Activated effector memory CD4-positive, alpha-beta T cell treated with Interleukin-2 at 50 U/mL for 16 hours (primary cell): ENCODE data around the gene CCDC110.
"Not testable (repeated sequence)": the region's sequence is repeated elsewhere in the genome, so short reads cannot be mapped to it uniquely, and the experiment has no call there.

Experiments
- DNase-seq: peaks from one replicate; pipeline ENCODE4 v3.0.0-alpha.2; 2020

CCDC110 gene

GRCh38 chr4:185471235-185472102, at the start of gene CCDC110:
TSS of gene CCDC110 (minus strand) at chr4:185471733. CDS start at chr4:185471683, 50 bp downstream.
- DNase-seq, result peak; percentile 79

DNA sequence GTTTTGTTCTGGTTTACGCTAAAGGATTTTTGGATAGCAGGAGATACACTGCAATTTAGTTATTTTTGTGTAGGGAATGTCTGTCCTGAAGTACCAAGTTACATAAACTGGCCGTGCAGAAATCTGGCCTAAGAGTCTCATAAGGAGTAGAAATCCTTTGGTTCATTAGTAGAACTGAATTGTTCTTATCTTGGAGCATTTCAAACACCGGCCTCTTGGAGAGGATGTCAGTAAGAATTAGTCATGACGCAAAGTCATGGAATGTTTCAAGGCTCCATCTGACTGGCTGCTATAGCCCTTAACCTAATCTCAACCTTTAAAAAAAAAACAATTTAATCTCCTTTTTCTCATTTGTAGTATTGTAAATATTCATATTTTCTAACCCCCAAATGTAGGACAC, 48.6 kb upstream of the CCDC110 start:
- DNase-seq, result no peak

DNA sequence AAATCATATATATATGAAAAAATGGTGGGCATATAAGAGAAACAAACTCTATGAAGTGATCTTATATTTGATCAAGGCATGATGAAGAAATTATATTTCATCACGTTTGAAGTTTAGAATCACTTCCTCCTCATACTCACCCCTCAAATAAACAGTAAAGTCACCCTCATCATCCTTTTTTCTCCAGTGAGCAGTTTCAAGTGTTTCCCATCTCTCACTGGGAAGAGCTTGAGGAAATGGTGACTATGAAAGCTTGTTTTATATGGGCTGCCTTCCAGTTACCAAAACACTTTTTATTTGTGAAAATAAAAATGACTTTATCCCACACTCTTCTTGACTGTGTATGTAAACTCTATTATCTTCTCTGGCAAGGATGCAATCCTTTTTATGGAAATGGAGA, 47.0 kb upstream of the CCDC110 start:
- DNase-seq, result no peak

DNA sequence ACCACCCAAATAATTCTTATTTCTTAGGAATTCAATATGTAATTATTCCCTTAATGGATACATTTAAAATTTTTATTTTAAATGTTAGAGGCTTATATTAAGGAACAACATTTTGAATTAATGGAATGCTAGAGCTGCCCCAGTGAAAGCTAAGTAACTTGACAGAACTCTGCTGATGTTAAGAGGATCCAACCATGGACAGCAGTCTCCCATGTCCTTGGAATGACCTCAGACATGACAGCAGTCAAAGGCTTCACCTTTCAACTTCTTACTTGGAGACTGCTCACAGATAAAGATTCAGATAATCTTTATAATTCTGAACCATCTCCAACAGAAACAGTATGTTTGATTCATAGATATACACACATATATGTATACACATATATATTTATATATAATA, 46.5 kb upstream of the CCDC110 start:
- DNase-seq, result no peak

DNA sequence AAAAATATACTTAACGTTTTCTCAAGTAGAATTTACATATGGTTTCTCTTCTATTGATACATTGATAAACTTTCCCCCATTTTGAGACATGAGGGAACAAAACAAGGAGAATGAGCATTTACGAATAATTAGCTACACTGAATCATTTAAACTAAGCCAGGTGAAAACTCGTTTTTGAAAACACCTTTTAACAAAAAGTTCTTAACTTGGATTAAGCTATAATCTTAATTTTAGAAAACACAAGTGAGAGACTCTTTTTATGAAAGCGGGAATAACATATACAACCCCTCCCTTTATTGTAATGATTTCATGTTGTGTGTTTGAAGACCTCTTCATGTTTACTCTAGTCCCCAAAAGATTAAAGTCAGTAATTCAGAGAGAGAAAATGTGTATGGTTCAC, 43.7 kb upstream of the CCDC110 start:
- no peak for DNase-seq

GRCh38 chr4:185514182-185514697, 42.7 kb upstream of the CCDC110 start:
- DNase-seq, result no peak

DNA sequence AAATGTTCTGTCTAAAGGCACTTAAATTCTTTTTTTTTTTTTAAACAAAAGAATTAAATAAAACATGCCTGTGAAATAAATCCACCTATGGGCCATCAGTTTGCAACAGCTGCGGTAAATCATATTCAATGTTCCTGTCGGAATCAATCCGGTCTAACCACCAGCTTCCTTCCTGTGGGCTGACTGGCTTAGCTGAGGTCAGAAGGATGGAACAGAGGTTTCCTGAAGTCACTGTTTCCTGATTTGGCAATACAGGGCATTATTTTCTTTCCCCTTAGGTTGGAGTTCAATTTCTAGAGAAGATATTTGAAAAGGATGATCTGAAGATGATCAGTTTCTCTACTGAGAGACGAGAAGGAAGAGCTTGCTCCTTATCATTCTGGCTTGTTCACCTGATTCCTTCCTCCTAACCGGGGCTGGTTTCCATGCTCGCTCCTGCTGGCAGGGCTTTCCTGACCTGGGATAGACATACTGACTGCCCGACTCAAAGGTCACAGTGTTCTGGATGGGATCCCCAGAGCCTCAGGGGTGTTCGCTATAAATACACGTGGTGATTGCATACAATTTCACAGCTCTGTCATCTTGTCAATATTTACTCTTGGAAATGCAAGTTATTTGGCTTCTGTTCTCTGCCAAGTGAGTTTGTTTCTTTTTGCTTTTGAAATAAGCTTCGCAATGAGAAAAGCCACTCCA, 42.1 kb upstream of the CCDC110 start:
- no peak for DNase-seq

GRCh38 chr4:185512516-185512915, 41.0 kb upstream of the CCDC110 start:
- DNase-seq, result no peak

GRCh38 chr4:185511243-185511642, 39.7 kb upstream of the CCDC110 start:
- not testable (repeated sequence) for DNase-seq

GRCh38 chr4:185510806-185511205, 39.3 kb upstream of the CCDC110 start:
- no peak for DNase-seq

DNA sequence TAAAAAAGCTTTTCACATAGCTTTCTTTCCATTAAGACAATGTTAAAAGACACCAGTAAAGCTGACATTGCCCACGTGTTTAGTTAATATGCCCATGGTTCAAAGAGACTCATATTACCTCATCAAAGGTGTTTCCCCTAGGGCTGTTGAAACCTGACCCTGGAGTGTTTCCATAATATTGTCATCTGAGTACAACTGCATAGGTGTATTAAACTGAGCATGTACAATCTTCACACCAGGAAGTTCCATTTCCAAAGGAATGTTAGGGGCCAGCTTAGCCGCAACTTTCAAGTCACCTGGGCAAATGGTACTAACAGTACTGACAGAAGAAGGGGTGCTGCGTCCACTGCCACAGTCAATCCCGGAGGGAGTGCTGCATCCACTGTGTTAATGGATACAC, 36.6 kb upstream of the CCDC110 start:
- DNase-seq, result no peak

GRCh38 chr4:185506422-185506821, 34.9 kb upstream of the CCDC110 start:
- DNase-seq, result no peak

- DNase-seq, result no peak
Measured at GRCh38 chr4:185504098-185505047, 32.8 kb upstream of the CCDC110 start.

DNA sequence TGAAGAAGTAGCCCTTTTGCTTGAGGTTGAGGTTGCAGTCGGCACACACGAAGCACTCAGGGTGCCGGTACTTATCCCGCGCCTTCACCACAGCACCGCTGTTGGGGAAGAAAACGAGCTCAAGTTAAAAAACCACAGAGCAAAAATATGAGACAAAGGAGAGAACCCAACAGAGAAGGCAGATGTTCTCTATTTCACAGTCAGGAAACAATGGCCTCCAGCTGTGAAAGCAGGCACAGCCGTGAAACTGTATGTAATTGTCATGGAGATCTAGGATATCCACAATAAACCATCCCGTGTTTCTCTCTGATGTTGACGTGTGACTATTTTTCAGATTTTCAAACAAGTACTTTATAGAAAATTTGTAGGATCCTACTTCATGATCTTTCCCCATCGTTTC, 30.9 kb upstream of the CCDC110 start:
- DNase-seq, result no peak

DNA sequence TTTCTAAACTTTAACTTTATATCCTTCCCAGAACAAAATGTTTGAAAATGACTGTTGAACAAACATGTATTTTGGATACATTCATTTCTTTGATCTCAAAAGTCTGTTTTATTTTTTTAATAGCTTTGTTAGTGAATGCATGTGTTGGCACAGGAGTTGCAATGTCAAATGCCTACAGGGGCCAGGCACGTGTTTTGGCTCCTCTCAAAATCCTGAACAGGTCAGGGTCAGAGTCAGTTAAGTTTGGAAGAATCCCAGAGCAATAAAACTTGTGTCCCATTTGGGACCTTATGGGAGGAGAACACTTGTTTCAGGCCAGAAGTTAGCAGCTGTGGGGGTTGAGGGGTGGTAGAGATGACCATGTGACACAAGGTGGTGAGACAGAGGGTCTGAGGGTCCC, 29.0 kb upstream of the CCDC110 start:
- DNase-seq, result no peak

- DNase-seq, result no peak
Measured at GRCh38 chr4:185500035-185500434, 28.5 kb upstream of the CCDC110 start.

DNA sequence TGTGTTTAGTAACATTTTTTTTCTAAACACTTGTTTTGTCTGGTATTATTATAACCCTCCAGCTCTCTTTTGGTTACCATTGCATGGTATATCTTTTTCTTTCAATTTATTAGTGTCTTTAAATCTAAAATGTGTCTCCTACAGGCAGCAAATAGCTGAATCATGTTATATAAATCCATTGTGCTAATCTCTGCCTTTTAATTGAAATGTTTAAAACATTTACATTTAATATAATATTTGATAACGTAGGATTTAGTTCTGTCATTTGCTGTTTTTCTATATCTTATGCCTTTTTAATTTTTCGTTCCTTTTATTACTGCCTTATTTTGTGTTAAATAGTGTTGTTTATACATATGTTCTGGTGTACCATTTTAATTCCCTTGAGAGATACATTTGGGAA, 17.1 kb upstream of the CCDC110 start:
- DNase-seq, result no peak

DNA sequence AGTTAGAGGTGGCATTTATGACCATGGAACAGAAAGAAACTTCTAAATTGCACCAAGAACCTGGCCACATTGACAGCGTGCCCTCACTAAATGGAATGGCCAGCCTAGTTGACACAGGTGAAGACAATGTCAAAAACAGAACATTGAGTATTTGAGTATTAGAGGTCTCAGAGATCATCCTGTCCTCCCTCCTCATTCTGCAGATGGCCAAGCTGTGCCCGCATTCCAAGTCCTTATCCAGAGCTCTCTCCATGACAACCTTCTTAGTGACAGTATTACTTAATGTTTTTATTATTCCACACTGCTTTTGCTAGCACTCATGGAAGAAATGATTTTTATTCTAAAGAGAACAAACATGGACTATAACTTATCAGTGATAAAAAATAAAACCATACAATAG, 9.9 kb upstream of the CCDC110 start:
- no peak for DNase-seq

DNA sequence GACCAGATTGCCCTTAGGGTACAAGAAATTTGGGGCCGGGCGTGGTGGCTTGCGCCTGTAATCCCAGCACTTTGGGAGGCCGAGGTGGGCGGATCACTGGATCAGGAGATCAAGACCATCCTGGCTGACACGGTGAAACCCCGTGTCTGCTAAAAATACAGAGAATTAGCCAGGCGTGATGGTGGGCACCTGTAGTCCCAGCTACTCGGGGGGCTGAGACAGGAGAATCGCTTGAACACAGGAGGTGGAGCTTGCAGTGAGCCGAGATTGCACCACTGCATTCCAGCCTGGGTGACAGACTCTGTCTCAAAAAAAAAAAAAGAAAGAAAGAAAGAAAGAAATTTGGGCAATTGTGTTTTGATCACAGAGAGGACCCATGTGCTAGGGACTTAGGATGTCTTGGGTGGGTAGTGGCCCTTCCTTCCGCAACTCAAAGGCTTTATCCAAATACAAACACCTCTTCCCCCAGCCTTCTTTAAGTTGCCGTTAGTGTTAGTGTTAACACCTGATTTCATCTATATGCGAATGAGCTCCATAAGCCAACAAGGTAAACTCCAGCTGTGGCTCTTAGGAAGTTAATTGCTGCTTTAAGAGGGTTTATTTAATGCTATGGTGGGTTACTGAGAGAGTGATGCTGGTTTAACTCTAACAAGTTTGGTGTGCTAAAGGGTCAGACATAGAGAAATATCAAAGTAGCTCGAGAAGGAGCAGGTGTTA, 8.6 kb upstream of the CCDC110 start:
- no peak for DNase-seq

DNA sequence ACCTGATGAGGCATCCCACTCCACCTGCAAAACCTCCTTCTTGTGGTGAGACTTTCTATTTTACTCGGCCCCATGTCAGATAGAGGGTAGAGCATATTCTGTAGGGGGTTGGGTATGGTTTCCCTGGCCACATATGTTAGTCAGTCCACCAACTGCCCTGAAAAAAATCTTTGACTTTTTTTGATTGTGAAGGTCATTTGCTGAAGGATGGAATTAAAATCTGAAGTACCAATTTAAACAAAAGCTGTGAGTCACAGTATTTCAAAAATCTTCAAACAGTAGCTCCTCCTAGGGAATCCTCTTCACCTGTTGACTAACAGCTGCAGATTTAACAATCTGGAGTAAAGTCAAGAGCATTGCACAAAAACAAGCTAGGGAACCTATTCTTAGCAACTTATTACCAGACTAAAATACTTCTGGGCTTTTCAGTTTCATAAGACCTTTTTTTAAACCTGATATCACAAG, 8.0 kb upstream of the CCDC110 start:
- DNase-seq, result no peak

- DNase-seq, result no peak
Measured at GRCh38 chr4:185473247-185473646, 1.7 kb upstream of the CCDC110 start.

DNA sequence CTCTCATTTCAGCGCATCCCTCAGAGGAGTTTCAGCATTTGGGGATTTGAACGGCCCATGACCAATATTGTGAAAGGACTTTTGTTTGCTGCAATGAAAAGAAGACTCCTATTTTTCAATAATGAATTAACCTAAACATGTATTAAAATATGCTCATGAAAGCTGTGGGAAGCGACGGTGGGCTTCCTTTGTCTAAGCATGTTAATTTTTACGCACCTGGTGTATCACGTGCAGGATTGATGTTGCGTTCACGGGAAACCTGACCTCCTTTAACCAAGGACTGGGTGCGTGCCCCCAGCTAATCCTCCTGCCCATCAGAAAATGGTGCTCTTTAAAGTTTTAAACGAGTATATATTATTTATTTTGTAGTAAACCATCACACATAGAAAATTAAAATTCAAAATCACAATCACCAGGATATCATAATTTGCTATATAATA, 590 bp upstream of the CCDC110 start:
- no peak for DNase-seq
